GM21737 (cell line): ENCODE measurements around the gene PRDX5.
"Not testable (repeated sequence)": the region's sequence is repeated elsewhere in the genome, so short reads cannot be mapped to it uniquely, and the experiment has no call there.

Experiments
- ATAC-seq: cut with Tn5 transposase; IDR thresholded peaks from one replicate; pipeline ENCODE4 v1.9.1; 2021; ENCODE audit warnings: mild to moderate bottlenecking, moderate library complexity; ENCODE audit not compliant: unreplicated experiment

Gene PRDX5

DNA sequence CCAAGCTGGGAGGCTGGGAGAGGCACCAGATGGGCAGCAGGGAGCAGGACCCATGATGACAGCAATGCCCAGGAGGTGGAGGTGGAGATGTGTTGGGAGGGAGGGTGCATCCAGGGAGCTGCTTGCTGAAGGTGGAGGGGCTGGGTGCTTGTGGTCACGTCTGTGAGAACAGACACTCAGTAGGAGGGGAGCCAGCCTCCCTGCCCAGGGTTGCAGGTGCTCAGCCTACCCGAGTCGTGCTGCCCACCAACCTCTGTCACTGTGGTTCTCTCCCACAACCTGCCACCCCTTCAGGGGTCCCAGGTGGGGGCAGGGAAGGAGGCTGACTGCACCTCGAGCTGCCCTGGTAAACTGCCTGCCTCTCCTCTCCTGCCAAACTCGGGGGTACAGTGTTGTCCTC is 5.5 kb downstream of the PRDX5 start:
- ATAC-seq: no peak

GRCh38 chr11:64323984-64324383 is 6.1 kb downstream of the PRDX5 start:
- ATAC-seq: not testable (repeated sequence)

DNA sequence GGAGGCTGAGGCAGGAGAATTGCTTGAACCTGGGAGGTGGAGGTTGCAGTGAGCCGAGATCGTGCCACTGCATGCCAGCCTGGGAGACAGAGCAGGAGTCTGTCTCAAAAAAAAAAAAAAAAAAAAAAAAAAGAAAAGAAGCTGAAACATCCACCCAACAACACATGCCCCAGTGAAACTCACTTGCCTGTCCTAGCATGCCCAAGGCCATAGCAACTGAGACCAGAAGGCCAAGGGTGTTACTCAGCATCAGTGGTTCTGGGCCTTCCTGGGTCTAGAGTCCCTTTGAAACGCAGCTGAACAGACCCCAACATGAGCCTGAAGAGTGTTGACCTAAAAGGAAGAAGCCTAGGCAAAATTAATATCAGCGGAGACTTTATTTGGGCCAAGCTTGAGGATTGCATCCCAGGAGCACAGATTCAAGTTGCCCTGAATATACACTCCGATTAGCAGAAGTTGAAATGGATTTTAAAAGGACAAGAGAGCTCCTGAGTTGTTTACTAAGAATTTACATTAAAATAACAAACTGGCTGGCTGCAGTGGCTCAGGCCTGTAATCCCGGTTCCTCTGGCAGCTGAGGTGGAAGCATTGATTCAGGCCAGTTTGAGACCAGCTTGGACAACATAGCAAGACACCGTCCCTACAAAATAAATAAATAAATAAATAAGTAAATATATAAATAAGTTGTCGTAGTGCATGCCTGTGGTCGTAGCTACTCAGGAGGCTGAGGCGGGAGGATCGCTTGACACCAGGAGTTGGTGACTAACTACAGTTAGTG is 7.0 kb downstream of the PRDX5 start:
- ATAC-seq: no peak

DNA sequence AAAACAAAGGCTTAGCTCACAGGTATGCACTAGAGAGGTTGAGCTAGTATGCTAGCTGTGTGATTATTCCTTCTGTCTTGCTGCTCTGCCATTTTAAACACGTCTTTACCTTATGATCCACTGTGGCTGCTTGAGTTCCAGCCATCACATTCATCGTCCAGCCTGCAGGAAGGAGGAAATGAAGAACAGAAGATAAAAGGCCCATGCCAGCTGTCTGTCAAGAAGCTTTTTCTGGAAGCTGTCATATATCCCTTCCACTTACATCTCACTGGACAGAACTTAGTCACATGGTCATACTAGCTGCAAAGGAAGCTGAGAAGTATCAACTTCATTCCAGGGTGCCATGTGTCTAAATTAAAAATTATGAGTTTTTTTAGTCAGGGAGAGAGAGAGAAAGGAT is 9.5 kb downstream of the PRDX5 start:
- no peak for ATAC-seq

DNA sequence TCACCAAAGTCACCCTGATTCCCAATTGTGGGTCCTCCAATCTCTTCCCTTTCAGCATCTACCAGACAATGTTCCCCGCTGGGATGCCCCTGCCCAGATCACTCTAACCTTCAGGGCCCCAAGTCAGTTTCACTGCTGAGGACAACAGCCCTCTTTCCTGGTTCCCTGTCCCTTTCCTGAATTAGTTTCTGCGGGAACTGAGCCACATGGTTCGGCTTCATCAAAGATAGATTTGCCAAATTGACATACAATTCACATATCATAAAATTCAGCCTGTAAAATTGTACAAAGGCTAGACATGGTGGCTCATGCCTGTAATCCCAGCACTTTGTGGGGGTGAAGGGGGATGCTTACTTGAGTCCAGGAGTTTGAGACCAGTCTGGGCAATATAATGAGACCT is 10.1 kb downstream of the PRDX5 start:
- no peak for ATAC-seq

GRCh38 chr11:64330888-64331287 is 13.0 kb downstream of the PRDX5 start:
- no peak for ATAC-seq

GRCh38 chr11:64331569-64332371 is 13.8 kb downstream of the PRDX5 start:
- peak; percentile 40 for ATAC-seq

DNA sequence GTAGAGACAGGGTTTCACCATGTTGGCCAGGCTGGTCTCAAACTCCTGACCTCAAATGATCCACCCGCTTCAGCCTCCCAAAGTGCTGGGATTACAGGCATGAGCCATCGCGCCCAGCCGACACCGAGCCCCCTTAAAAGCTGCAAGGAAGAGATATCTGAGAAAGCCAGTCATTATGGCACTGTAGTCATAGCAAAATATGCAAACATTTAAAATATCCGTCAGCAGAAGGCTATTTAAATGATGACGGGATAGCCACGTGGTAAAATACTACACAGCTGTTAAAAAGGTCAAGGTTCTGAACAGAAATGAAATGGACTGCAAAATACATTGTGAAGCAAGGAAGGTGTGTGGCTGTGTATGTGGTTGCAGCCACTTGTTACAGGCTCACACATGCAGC is 15.6 kb downstream of the PRDX5 start:
- no peak for ATAC-seq

- ATAC-seq: peak; percentile 73
Observed at GRCh38 chr11:64334764-64335735, 17.1 kb downstream of the PRDX5 start.

GRCh38 chr11:64337538-64338249 is 19.8 kb downstream of the PRDX5 start:
- ATAC-seq: no peak

DNA sequence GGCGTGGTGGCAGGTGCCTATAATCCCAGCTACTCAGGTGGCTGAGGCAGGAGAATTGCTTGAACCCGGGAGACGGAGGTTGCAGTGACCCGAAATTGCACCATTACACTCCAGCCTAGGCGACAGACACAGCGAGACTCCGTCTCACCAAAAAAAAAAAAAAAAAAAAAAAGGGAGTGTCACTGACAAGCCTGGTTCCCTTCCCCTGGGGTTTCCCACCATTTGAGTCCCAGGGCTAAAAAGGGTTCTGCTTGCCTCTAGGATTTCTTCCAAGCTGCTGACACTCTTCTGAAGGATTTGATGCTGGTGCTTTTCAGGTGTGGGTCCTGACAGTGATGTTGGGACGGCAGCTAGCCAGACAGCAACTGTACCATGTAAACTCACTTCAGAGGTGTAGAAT is 20.8 kb downstream of the PRDX5 start:
- ATAC-seq: no peak

DNA sequence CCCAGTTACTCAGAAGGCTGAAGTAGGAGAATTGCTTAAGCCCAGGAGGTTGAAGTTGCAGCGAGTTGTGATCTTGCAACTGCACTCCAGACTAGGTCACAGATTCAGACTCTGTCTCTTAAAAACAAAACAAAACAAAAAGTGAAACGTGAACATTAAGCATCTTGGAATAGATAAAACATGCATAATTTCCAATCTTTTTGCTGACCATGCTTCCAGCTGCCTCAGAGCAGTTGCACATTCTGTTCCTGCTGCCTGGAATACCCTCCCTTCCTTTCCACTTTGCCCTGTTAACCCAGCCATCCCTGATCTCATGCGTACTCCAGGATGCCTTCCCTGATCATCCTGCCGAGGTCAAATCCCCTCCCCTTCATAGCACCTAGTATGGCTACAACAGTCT is 21.4 kb downstream of the PRDX5 start:
- ATAC-seq: no peak

DNA sequence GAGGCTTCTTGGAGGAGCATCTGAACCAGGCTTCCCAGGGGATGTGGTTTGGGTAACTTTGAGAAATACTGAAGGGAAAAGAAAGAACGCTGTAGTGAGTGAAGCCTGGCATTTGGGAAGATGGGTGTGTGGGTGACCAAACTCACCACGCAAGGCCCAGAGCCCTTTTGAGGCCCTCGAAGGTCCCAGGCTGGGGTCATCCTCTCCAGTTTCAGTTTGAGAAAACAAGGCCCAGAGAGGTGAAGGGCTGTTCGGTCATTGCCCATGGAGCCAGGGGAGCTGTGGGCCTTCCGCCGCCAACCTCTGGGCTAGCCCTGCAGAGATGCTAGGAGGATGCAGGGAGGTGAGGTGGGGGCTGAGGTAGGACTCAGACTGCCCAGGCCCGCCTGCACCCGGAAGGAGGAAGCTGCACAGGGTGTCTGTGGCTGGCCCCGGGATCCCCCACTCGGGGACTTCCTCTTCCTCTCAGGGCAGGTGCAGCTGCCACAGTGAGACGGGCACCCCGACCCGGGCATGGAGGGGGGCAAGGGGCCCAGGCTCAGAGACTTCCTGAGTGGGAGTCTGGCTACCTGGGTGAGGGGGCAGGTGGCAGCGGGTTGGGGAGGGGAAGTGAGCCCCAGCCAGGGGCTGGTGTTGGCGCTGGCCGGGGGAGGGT is 22.0 kb downstream of the PRDX5 start, which contains the start of gene CCDC88B:
Gene CCDC88B (plus strand): TSS at position 451 of the 655 bp plus-strand sequence. CDS start 63 bp downstream, at position 514.
- peak; percentile 55 for ATAC-seq

GRCh38 chr11:64340671-64341335 is 22.9 kb downstream of the PRDX5 start:
- peak; percentile 35 for ATAC-seq

DNA sequence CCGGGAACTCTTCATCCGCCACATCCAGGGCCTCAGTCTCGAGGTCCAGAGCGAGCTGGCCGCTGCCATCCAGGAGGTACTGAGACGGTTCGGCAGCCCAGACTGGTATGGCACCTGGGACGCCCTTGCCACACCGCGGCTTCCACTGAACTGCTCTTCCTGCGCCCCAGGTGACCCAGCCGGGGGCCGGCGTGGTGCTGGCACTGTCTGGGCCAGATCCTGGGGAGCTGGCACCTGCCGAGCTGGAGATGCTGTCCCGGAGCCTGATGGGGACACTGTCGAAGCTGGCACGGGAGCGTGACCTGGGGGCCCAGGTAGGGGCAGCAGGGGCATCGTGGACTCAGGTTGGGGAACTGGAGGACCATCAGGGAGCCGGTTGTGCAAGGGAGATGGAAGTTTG is 23.5 kb downstream of the PRDX5 start:
- no peak for ATAC-seq

DNA sequence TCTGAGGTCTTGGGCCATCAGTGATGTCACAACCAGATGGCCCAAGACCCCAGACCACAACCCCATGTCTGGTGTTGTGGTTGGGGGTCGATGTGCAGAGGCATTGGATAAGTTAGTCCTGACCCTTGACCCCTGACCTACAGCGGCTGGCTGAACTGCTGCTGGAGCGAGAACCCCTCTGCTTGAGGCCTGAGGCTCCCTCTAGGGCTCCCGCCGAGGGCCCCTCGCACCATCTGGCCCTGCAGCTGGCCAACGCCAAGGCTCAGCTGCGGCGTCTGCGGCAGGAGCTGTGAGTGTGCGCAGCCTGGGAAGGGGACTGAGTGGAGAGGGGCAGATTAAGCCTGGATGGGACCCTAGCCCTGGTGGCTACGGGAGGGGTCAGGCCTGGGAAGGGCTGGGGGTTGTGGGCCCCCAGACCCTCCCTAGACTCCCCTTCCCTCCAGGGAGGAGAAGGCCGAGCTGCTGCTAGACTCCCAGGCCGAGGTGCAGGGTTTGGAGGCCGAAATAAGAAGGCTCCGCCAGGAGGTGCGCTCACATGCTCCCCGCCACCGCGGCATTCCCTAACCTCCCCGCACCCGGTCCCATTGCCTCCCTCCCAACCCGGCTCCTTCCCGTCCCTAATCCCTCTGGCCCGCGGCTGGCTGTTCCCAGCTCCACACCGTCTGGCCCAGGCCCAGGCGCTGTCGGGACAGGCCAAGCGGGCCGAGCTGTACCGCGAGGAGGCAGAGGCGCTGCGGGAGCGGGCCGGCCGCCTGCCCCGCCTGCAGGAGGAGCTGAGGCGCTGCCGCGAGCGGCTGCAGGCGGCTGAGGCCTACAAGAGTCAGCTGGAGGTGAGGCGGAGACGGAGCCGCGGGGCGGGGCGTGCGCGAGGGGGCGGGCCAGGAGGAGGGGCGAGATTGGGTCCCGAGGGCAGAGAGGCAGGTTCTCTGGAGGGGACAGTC is 24.2 kb downstream of the PRDX5 start:
- no peak for ATAC-seq

DNA sequence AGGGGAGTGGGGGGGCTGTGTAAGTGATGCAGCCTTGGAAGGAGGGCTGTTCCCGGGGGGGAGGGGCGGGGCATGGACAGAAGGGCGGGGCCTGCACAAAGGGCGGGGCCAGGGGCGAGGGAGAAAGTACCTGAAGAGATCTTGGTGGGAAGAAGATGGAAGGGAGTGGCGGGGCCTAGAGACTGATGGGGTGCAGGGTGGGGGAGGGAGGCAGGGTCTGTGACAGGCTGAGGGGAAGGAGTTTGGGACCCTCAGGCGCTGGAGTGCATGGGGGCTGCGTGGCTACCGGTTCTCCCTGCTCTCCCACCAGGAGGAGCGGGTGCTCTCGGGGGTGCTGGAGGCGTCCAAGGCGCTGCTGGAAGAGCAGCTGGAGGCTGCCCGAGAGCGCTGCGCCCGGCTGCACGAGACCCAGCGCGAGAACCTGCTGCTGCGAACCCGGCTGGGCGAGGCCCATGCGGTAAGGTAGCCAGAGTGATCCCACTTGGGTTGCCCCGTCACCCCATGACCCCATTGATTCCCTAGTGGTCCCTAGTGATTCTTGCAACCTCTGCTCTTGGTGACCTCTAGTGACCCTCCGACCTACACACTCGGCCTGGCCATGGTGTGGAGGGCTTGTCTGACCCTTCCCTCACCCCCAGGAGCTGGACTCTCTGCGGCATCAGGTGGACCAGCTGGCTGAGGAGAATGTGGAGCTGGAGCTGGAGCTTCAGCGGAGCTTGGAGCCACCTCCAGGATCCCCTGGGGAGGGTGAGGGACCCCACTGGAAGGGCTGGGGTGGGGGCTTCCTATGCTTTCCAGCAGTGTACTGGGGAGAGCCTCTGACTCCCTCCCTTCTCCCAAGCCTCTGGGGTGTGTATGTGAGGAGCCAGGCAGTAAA is 25.2 kb downstream of the PRDX5 start:
- no peak for ATAC-seq
